ENCODE results near the gene TNN.
A peak's percentile ranks its signal among the peaks of the same experiment; 100 is the strongest.

- TF ChIP-seq CTCF (IDR thresholded peaks at IDR 0.05; ENCODE audit: poor library complexity, severe bottlenecking) (no peak), TAF1 (IDR thresholded peaks at IDR 0.05; ENCODE audit: low read depth) (no peak), REST (IDR thresholded peaks at IDR 0.05; ENCODE audit: borderline replicate concordance) (no peak), EP300 (conservative IDR thresholded peaks at IDR 0.05; ENCODE audit: poor library complexity, severe bottlenecking) (peak; percentile 86), RAD21 (conservative IDR thresholded peaks at IDR 0.05) (no peak)
These were observed 90.5 kb downstream of the TNN start for GRCh38 chr1:175158170-175158591.
